ENCODE data around the gene SLC28A3.

GRCh38 chr9:84230355-84231145 lies 110.0 kb downstream of the SLC28A3 start:
- TF ChIP-seq ETV6 (conservative IDR thresholded peaks at IDR 0.05 in 1 of 2, IDR thresholded peaks at IDR 0.05 in 1 of 2; ENCODE audit: borderline replicate concordance in 1 of 2, low read depth in 1 of 2) (no peak), CTCF (IDR thresholded peaks at IDR 0.05 in 2 of 3, conservative IDR thresholded peaks at IDR 0.05 in 1 of 3; ENCODE audit: control insufficient read depth in 2 of 3, extremely low read depth in 1 of 3, insufficient read depth in 1 of 3, low read depth in 3 of 3, low read length in 3 of 3) (no peak), MXI1 (IDR thresholded peaks at IDR 0.05; ENCODE audit: low read depth, low read length) (no peak), BHLHE40 (IDR thresholded peaks at IDR 0.05; ENCODE audit: borderline replicate concordance in 1 of 2, low read depth in 2 of 2, low read length in 1 of 2) (no peak)

Measured in GM12878 (cell line).